ENCODE measurements around the gene FUT8.
"Not testable (repeated sequence)": the region's sequence is repeated elsewhere in the genome, so short reads cannot be mapped to it uniquely, and the experiment has no call there.

Gene FUT8

GRCh38 chr14:65419593-65420252, 7.2 kb downstream of the FUT8 start:
- DNase-seq = no peak

- no peak for DNase-seq
These were observed 8.9 kb downstream of the FUT8 start for GRCh38 chr14:65421201-65421981.

GRCh38 chr14:65422088-65422834, 9.7 kb downstream of the FUT8 start:
- DNase-seq = no peak

GRCh38 chr14:65423982-65424381, 11.5 kb downstream of the FUT8 start:
- DNase-seq = no peak

- no peak for DNase-seq
These were observed 12.0 kb downstream of the FUT8 start for GRCh38 chr14:65424531-65424930.

GRCh38 chr14:65425885-65426284, 13.4 kb downstream of the FUT8 start:
- no peak for DNase-seq

GRCh38 chr14:65426902-65427301, 14.4 kb downstream of the FUT8 start:
- not testable (repeated sequence) for DNase-seq

- no peak for DNase-seq
These were observed 16.2 kb downstream of the FUT8 start for GRCh38 chr14:65428691-65429090.

GRCh38 chr14:65429757-65430156, 17.2 kb downstream of the FUT8 start:
- DNase-seq = no peak

- no peak for DNase-seq
These were observed 18.7 kb downstream of the FUT8 start for GRCh38 chr14:65431245-65431644.

GRCh38 chr14:65431951-65432350, 19.4 kb downstream of the FUT8 start:
- DNase-seq = no peak

- no peak for DNase-seq
These were observed 19.9 kb downstream of the FUT8 start for GRCh38 chr14:65432361-65432948.

- no peak for DNase-seq
These were observed 20.6 kb downstream of the FUT8 start for GRCh38 chr14:65433157-65433556.

- no peak for DNase-seq
These were observed 21.1 kb downstream of the FUT8 start for GRCh38 chr14:65433646-65434045.

- no peak for DNase-seq
These were observed 21.8 kb downstream of the FUT8 start for GRCh38 chr14:65434216-65434850.

- DNase-seq = no peak
These were observed 25.9 kb downstream of the FUT8 start for GRCh38 chr14:65438266-65438933.

GRCh38 chr14:65439117-65439516, 26.6 kb downstream of the FUT8 start:
- DNase-seq = no peak

GRCh38 chr14:65440230-65440629, 27.7 kb downstream of the FUT8 start:
- no peak for DNase-seq

- no peak for DNase-seq
These were observed 31.7 kb downstream of the FUT8 start for GRCh38 chr14:65444230-65444629.

- DNase-seq = no peak
These were observed 33.6 kb downstream of the FUT8 start for GRCh38 chr14:65446159-65446558.

GRCh38 chr14:65449647-65450046, 37.1 kb downstream of the FUT8 start:
- DNase-seq = no peak

GRCh38 chr14:65453807-65454480, 41.4 kb downstream of the FUT8 start:
- no peak for DNase-seq

All from right hindlimb (tissue), 1 donor.